OCI-LY7 (cell line): Measurements from ENCODE around the gene SIL1.

ENCODE experiments used
- CTCF ChIP-seq: fragments of 200-600 bp; sonication (generic); conservative IDR thresholded peaks from 2 replicates; pipeline ENCODE4 v1.5.1; 2014; ENCODE audit warnings: mild to moderate bottlenecking, antibody characterized with exemption, low read length, moderate library complexity, mixed read lengths
- EZH2phosphoT487 ChIP-seq: fragments of 200-600 bp; sonication (generic); IDR thresholded peaks from 2 replicates; pipeline ENCODE4 v1.6.1; 2018; ENCODE audit warnings: low read depth, borderline replicate concordance, mild to moderate bottlenecking, mixed run types, antibody characterized with exemption, low read length, moderate library complexity, mixed read lengths

DNA sequence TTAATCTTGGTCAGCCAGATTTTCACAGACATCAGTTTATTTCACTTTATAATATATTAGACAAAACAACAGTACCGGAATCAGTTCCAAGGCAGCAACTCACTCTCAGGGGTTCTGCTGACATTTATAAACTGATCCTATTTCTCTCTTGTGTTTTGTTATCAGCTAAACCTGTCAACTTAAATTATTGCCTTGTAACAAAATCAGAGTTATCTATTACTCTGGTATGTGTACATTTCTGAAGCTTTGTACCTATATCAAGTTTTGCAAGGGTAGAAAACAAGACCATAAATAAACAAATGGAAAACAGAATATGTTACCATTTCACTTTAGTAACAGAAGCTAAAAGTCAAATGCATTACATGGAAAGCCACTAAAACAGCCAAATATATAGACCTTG is 122.1 kb downstream of the SIL1 start:
- no peak for TF ChIP-seq CTCF
- no peak for TF ChIP-seq EZH2phosphoT487
